Effector memory CD8-positive, alpha-beta T cell (primary cell): Measurements from ENCODE around the gene PHLPP1.

ENCODE experiments used
- ATAC-seq: fragments of 150-1000 bp; cut with Tn5 transposase; replicated peaks from 2 replicates; pipeline ENCODE4 v1.10.0; 2021; ENCODE audit warnings: mild to moderate bottlenecking, moderate library complexity
- DNase-seq, 3 experiments: peaks; one replicate each; pipeline ENCODE4 v3.0.0; 2021
- H3K27ac Mint-ChIP-seq, 2 donors: one replicate each; pipeline ENCODE4 v1.8.0; 2022; ENCODE audit warnings: mild to moderate bottlenecking in 2 of 2, mixed read lengths in 2 of 2, moderate library complexity in 2 of 2
- H3K27me3 Mint-ChIP-seq, 2 donors: one replicate each; pipeline ENCODE4 v1.8.0; 2022; ENCODE audit warnings: mixed read lengths in 2 of 2
- H3K36me3 Mint-ChIP-seq: one replicate; pipeline ENCODE4 v1.8.0; 2022; ENCODE audit warnings: mild to moderate bottlenecking, moderate library complexity, mixed read lengths; ENCODE audit not compliant: insufficient read depth
- H3K4me1 Mint-ChIP-seq, 2 donors: one replicate each; pipeline ENCODE4 v1.8.0; 2022; ENCODE audit warnings: low read depth in 2 of 2, mixed read lengths in 2 of 2
- H3K4me3 Mint-ChIP-seq, 2 donors: one replicate each; pipeline ENCODE4 v1.8.0; 2022; ENCODE audit warnings: mild to moderate bottlenecking in 2 of 2, mixed read lengths in 2 of 2, moderate library complexity in 2 of 2
- H3K9me3 Mint-ChIP-seq, 2 donors: one replicate each; pipeline ENCODE4 v1.8.0; 2022; ENCODE audit warnings: mixed read lengths in 2 of 2

Gene PHLPP1

GRCh38 chr18:62847081-62847480 lies 131.7 kb downstream of the PHLPP1 start:
- H3K27ac Mint-ChIP-seq = no peak overlapping the region
- ATAC-seq = no peak
- no peaks in the 10 kb centered on the region for H3K27me3 Mint-ChIP-seq

GRCh38 chr18:62848946-62849345 lies 133.6 kb downstream of the PHLPP1 start:
- no peaks in the 10 kb centered on the region for H3K27me3 Mint-ChIP-seq
- peaks cover 3% of the 10 kb centered on the region for H3K36me3 Mint-ChIP-seq
- no peak overlapping the region for H3K4me3 Mint-ChIP-seq
- DNase-seq (no peak), ATAC-seq (no peak)
- H3K27ac Mint-ChIP-seq = no peak overlapping the region
- H3K4me1 Mint-ChIP-seq = peaks cover 9 to 20% of the 10 kb centered on the region in 2 donors
- no peaks in the 10 kb centered on the region for H3K9me3 Mint-ChIP-seq

More at GRCh38 chr18:62847081-62847480, 131.7 kb downstream of the PHLPP1 start:
- Mint-ChIP-seq H3K4me1 (peaks cover 9 to 20% of the 10 kb centered on the region in 2 donors), H3K9me3 (no peaks in the 10 kb centered on the region), H3K4me3 (no peak overlapping the region), H3K36me3 (peaks cover 3% of the 10 kb centered on the region)
- DNase-seq = no peak

- no peaks in the 10 kb centered on the region for H3K9me3 Mint-ChIP-seq
- H3K27me3 Mint-ChIP-seq = no peaks in the 10 kb centered on the region
Measured at GRCh38 chr18:62850619-62851306, 135.4 kb downstream of the PHLPP1 start.

GRCh38 chr18:62852851-62853250 lies 137.5 kb downstream of the PHLPP1 start:
- Mint-ChIP-seq H3K27me3 (no peaks in the 10 kb centered on the region), H3K9me3 (no peaks in the 10 kb centered on the region), H3K4me1 (no peaks in the 10 kb centered on the region), H3K27ac (no peak overlapping the region), H3K36me3 (peaks cover 3% of the 10 kb centered on the region), H3K4me3 (no peak overlapping the region)
- ATAC-seq (no peak), DNase-seq (no peak)

More at GRCh38 chr18:62850619-62851306, 135.4 kb downstream of the PHLPP1 start:
- no peak overlapping the region for H3K4me3 Mint-ChIP-seq
- ATAC-seq = no peak
- peaks cover 3% of the 10 kb centered on the region for H3K36me3 Mint-ChIP-seq
- DNase-seq = no peak
- H3K4me1 Mint-ChIP-seq = peaks cover 2 to 5% of the 10 kb centered on the region in 2 donors
- no peak overlapping the region for H3K27ac Mint-ChIP-seq

- DNase-seq = no peak
- H3K27me3 Mint-ChIP-seq = no peaks in the 10 kb centered on the region
- no peak overlapping the region for H3K27ac Mint-ChIP-seq
- ATAC-seq = no peak
- H3K4me3 Mint-ChIP-seq = no peak overlapping the region
- no peaks in the 10 kb centered on the region for H3K4me1 Mint-ChIP-seq
- no peaks in the 10 kb centered on the region for H3K9me3 Mint-ChIP-seq
- H3K36me3 Mint-ChIP-seq = no peaks in the 10 kb centered on the region
Measured at GRCh38 chr18:62856294-62856693, 141.0 kb downstream of the PHLPP1 start.

- DNase-seq = no peak
- no peak for ATAC-seq
- Mint-ChIP-seq H3K4me1 (no peaks in the 10 kb centered on the region), H3K9me3 (no peaks in the 10 kb centered on the region), H3K27me3 (no peaks in the 10 kb centered on the region), H3K27ac (no peak overlapping the region), H3K4me3 (no peak overlapping the region), H3K36me3 (no peaks in the 10 kb centered on the region)
Measured at GRCh38 chr18:62857263-62857976, 142.1 kb downstream of the PHLPP1 start.

GRCh38 chr18:62860062-62860461 lies 144.7 kb downstream of the PHLPP1 start:
- Mint-ChIP-seq H3K27ac (no peak overlapping the region), H3K27me3 (no peaks in the 10 kb centered on the region), H3K36me3 (no peaks in the 10 kb centered on the region), H3K9me3 (no peaks in the 10 kb centered on the region), H3K4me1 (no peaks in the 10 kb centered on the region), H3K4me3 (no peak overlapping the region)
- no peak for ATAC-seq
- DNase-seq = no peak

- DNase-seq (no peak), ATAC-seq (no peak)
- no peaks in the 10 kb centered on the region for H3K9me3 Mint-ChIP-seq
- H3K4me1 Mint-ChIP-seq = no peaks in the 10 kb centered on the region
- H3K27me3 Mint-ChIP-seq = no peaks in the 10 kb centered on the region
- H3K4me3 Mint-ChIP-seq = no peak overlapping the region
- no peaks in the 10 kb centered on the region for H3K36me3 Mint-ChIP-seq
- H3K27ac Mint-ChIP-seq = no peak overlapping the region
Measured at GRCh38 chr18:62862466-62862865, 147.1 kb downstream of the PHLPP1 start.

- H3K27me3 Mint-ChIP-seq = no peaks in the 10 kb centered on the region
- no peak for DNase-seq
- H3K36me3 Mint-ChIP-seq = no peaks in the 10 kb centered on the region
- no peak for ATAC-seq
- H3K9me3 Mint-ChIP-seq = no peaks in the 10 kb centered on the region
- H3K4me3 Mint-ChIP-seq = no peak overlapping the region
- H3K4me1 Mint-ChIP-seq = no peaks in the 10 kb centered on the region
- H3K27ac Mint-ChIP-seq = no peak overlapping the region
Measured at GRCh38 chr18:62863579-62864001, 148.2 kb downstream of the PHLPP1 start.

GRCh38 chr18:62865498-62865897 lies 150.2 kb downstream of the PHLPP1 start:
- Mint-ChIP-seq H3K9me3 (no peaks in the 10 kb centered on the region), H3K4me1 (peaks cover 3 to 12% of the 10 kb centered on the region in 2 donors), H3K4me3 (no peak overlapping the region), H3K27ac (no peak overlapping the region), H3K27me3 (no peaks in the 10 kb centered on the region), H3K36me3 (peaks cover 4% of the 10 kb centered on the region)
- ATAC-seq (no peak), DNase-seq (no peak)

GRCh38 chr18:62867534-62867933 lies 152.2 kb downstream of the PHLPP1 start:
- DNase-seq = no peak
- Mint-ChIP-seq H3K27me3 (no peaks in the 10 kb centered on the region), H3K4me1 (peaks cover 3 to 12% of the 10 kb centered on the region in 2 donors), H3K36me3 (peaks cover 4% of the 10 kb centered on the region), H3K9me3 (no peaks in the 10 kb centered on the region), H3K27ac (peak overlapping the region in 1 of 2 donors; percentile 2), H3K4me3 (no peak overlapping the region)
- no peak for ATAC-seq

- Mint-ChIP-seq H3K27me3 (no peaks in the 10 kb centered on the region), H3K27ac (peak overlapping the region in 1 of 2 donors; percentile 92)
- no peak for ATAC-seq
Measured at GRCh38 chr18:62868645-62869044, 153.3 kb downstream of the PHLPP1 start.

GRCh38 chr18:62870643-62871042 lies 155.3 kb downstream of the PHLPP1 start:
- peaks cover 7% of the 10 kb centered on the region for H3K36me3 Mint-ChIP-seq
- no peak for DNase-seq
- peak overlapping the region in 1 of 2 donors; percentile 92 for H3K27ac Mint-ChIP-seq
- H3K9me3 Mint-ChIP-seq = no peaks in the 10 kb centered on the region
- ATAC-seq = no peak
- peaks cover 3 to 20% of the 10 kb centered on the region in 2 donors for H3K4me1 Mint-ChIP-seq
- H3K27me3 Mint-ChIP-seq = no peaks in the 10 kb centered on the region
- no peak overlapping the region for H3K4me3 Mint-ChIP-seq

More at GRCh38 chr18:62868645-62869044, 153.3 kb downstream of the PHLPP1 start:
- Mint-ChIP-seq H3K36me3 (peaks cover 4% of the 10 kb centered on the region), H3K4me1 (peaks cover 3 to 12% of the 10 kb centered on the region in 2 donors), H3K4me3 (no peak overlapping the region), H3K9me3 (no peaks in the 10 kb centered on the region)
- no peak for DNase-seq

- Mint-ChIP-seq H3K4me1 (peaks cover 0 to 12% of the 10 kb centered on the region in 2 donors), H3K4me3 (no peak overlapping the region), H3K36me3 (peaks cover 4% of the 10 kb centered on the region), H3K27ac (peak overlapping the region in 1 of 2 donors; percentile 42), H3K27me3 (no peaks in the 10 kb centered on the region), H3K9me3 (no peaks in the 10 kb centered on the region)
- DNase-seq = no peak
- no peak for ATAC-seq
Measured at GRCh38 chr18:62875323-62875722, 160.0 kb downstream of the PHLPP1 start.
